Testis (tissue), 2 donors: Measurements from ENCODE around the gene MADCAM1.

ENCODE experiments used
- CTCF ChIP-seq, 3 experiments: fragments of 450-650 bp in 2 of 3; fragments of 200-600 bp in 1 of 3; sonication (generic) in 1 of 3; IDR thresholded peaks; one replicate each; pipeline ENCODE4 v1.5.1; 2016 to 2019; ENCODE audit warnings: antibody characterized with exemption in 3 of 3, mild to moderate bottlenecking in 2 of 3, moderate library complexity in 1 of 3
- POLR2A ChIP-seq: fragments of 450-650 bp; IDR thresholded peaks from one replicate; pipeline ENCODE4 v1.6.1; 2017; ENCODE audit warnings: antibody characterized with exemption, mild to moderate bottlenecking, moderate library complexity

DNA sequence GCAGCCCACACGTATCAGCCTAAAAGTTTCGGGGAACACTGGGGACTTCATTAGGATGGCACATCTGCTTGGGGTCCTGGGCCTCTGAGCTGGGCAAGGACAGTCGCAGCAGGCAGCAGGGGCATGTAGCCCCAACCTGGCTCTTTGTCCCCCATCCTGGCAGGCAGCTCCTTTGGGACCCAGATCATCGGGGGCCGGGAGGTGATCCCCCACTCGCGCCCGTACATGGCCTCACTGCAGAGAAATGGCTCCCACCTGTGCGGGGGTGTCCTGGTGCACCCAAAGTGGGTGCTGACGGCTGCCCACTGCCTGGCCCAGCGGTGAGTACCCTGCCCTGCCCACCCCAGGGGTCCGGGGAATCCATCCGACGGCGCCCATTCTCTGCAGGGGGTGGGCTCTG lies 50.8 kb downstream of the MADCAM1 start:
- TF ChIP-seq CTCF (IDR thresholded peaks at IDR 0.05) (no peak), POLR2A (no peak)
